Endothelial cell of umbilical vein (primary cell): Measurements from ENCODE around the gene ITIH4. TPM values are rescaled to one million over a fixed set of nuclear protein-coding genes. Genes with fewer than 3 reads are reported as not detected.

ENCODE experiments used
- BruUV-seq: library from RNA; stranded (reverse); fragments of 400-500 nt; replicated peaks from 2 replicates; lab custom pipeline; 2021; lab: Mats Ljungman, UMichigan
- CTCF ChIA-PET: fragments of 300-600, 350-600 bp; sonication (Branson Sonifier 250); formaldehyde crosslinking; loops from one replicate; lab custom pipeline; 2021; ENCODE audit warnings: antibody characterized with exemption, inconsistent platforms; lab: Charles Lee
- POLR2A ChIA-PET: fragments of 300-600, 350-600 bp; sonication (Branson Sonifier 250); formaldehyde crosslinking; loops from one replicate; lab custom pipeline; 2021; ENCODE audit warnings: antibody characterized with exemption, inconsistent platforms; lab: Charles Lee
- DNase-seq: peaks from one replicate; pipeline ENCODE4 v3.0.0-alpha.2; 2011; ENCODE audit warnings: low read depth, low spot score
- FAIRE-seq: peaks from 2 replicates; lab custom pipeline; 2011; peaks lifted over from hg19 to GRCh38; lab: Jason Lieb, UNC
- H2AFZ ChIP-seq: 2 replicates; pipeline ENCODE4 v1.6.0; 2012; ENCODE audit warnings: low read depth, low read length, control low read depth, inconsistent platforms
- H3K27ac ChIP-seq: 2 replicates; pipeline ENCODE4 v1.5.1; 2011; ENCODE audit warnings: low read depth, mild to moderate bottlenecking, control low read depth, low read length, moderate library complexity; ENCODE audit not compliant: insufficient read depth
- H3K27me3 ChIP-seq, 2 experiments: 2 replicates each; pipeline versions ENCODE4 v1.6.0 to v1.6.1; 2011; ENCODE audit warnings: low read length in 2 of 2, mixed read lengths in 1 of 2; ENCODE audit not compliant: control insufficient read depth in 2 of 2, insufficient read depth in 2 of 2
- H3K36me3 ChIP-seq, 2 experiments: 2 replicates in 1 of 2; 3 replicates in 1 of 2; pipeline ENCODE4 v1.5.1; 2011; ENCODE audit warnings: low read length in 2 of 2, mild to moderate bottlenecking in 1 of 2, moderate library complexity in 1 of 2; ENCODE audit not compliant: control insufficient read depth in 2 of 2, insufficient read depth in 2 of 2; ENCODE audit errors: extremely low read depth in 1 of 2
- H3K4me1 ChIP-seq: 3 replicates; pipeline ENCODE4 v1.5.1; 2011; ENCODE audit warnings: mild to moderate bottlenecking, low read length; ENCODE audit not compliant: control insufficient read depth, insufficient read depth; ENCODE audit errors: extremely low read depth
- H3K4me2 ChIP-seq: 2 replicates; pipeline ENCODE4 v1.6.1; 2011; ENCODE audit warnings: low read length, control low read depth, mixed read lengths; ENCODE audit not compliant: insufficient read depth
- H3K4me3 ChIP-seq, 3 experiments: fragments of 200-600 bp in 1 of 3; sonication (generic), shearing (Covaris generic) in 1 of 3; replicated peaks in 1 of 3; 2 replicates each; pipeline ENCODE4 v1.5.1; 2011 to 2016; ENCODE audit warnings: control low read depth in 3 of 3, low read length in 3 of 3, mild to moderate bottlenecking in 2 of 3, inconsistent platforms in 1 of 3, low read depth in 1 of 3, moderate library complexity in 1 of 3; ENCODE audit not compliant: insufficient read depth in 1 of 3
- H3K79me2 ChIP-seq: 2 replicates; pipeline ENCODE4 v1.6.0; 2012; ENCODE audit warnings: low read length, inconsistent platforms; ENCODE audit not compliant: control insufficient read depth, insufficient read depth
- H3K9ac ChIP-seq: replicated peaks from 2 replicates; pipeline ENCODE3; 2011; ENCODE audit warnings: low read length, control low read depth; ENCODE audit not compliant: insufficient read depth; ENCODE audit errors: extremely low read depth
- H3K9me1 ChIP-seq: replicated peaks from 3 replicates; pipeline ENCODE4 v1.6.0; 2011; ENCODE audit warnings: mild to moderate bottlenecking, low read length; ENCODE audit not compliant: control insufficient read depth, insufficient read depth; ENCODE audit errors: extremely low read depth
- H3K9me3 ChIP-seq: replicated peaks from 2 replicates; pipeline ENCODE4 v1.5.1; 2012; ENCODE audit warnings: low read length, inconsistent platforms; ENCODE audit not compliant: control insufficient read depth, insufficient read depth
- H4K20me1 ChIP-seq: replicated peaks from 2 replicates; pipeline ENCODE3; 2011; ENCODE audit warnings: mild to moderate bottlenecking, low read length; ENCODE audit not compliant: control insufficient read depth, insufficient read depth; ENCODE audit errors: extremely low read depth
- EZH2 ChIP-seq: IDR thresholded peaks from 2 replicates; pipeline ENCODE4 v1.6.1; 2012; ENCODE audit warnings: borderline replicate concordance, low read depth, mild to moderate bottlenecking, moderate library complexity, low read length, inconsistent platforms; ENCODE audit not compliant: severe bottlenecking
- FOS ChIP-seq: IDR thresholded peaks from 2 replicates; pipeline ENCODE4 v1.6.1; 2011; ENCODE audit warnings: mild to moderate bottlenecking, low read length, moderate library complexity, borderline replicate concordance; ENCODE audit not compliant: insufficient read depth
- GATA2 ChIP-seq: IDR thresholded peaks from 2 replicates; pipeline ENCODE4 v1.7.0; 2011; ENCODE audit warnings: low read depth, mild to moderate bottlenecking, moderate library complexity, mixed read lengths, low read length; ENCODE audit not compliant: insufficient read length, insufficient read depth
- JUN ChIP-seq: IDR thresholded peaks from 2 replicates; pipeline ENCODE4 v1.6.1; 2011; ENCODE audit warnings: borderline replicate concordance, low read depth; ENCODE audit not compliant: insufficient read length, insufficient read depth
- MYC ChIP-seq: IDR thresholded peaks from one replicate; pipeline ENCODE4 v1.6.1; 2011; ENCODE audit warnings: mild to moderate bottlenecking, low read depth, low read length
- POLR2A ChIP-seq: IDR thresholded peaks from 2 replicates; pipeline ENCODE4 v1.6.1; 2012; ENCODE audit warnings: low read depth, mild to moderate bottlenecking, control low read depth, low read length
- POLR2AphosphoS5 ChIP-seq: IDR thresholded peaks from 2 replicates; pipeline ENCODE4 v1.6.1; 2012; ENCODE audit warnings: low read depth, mild to moderate bottlenecking, control low read depth, low read length, moderate library complexity; ENCODE audit not compliant: insufficient read depth
- dilution Hi-C: fragments of 300-500 bp; cut with MboI; formaldehyde crosslinking; loops from one replicate; pipeline ENCODE4 v1.15.0; 2019; ENCODE audit warnings: low sequenced_read_pairs; ENCODE audit not compliant: extremely low pct_ligation_motif_present
- intact Hi-C: fragments of 100-400 bp; cut with micrococcal nuclease; formaldehyde crosslinking; loops from one replicate; pipeline ENCODE4 v1.10.0; 2022
- polyA plus RNA-seq, 4 experiments: library from polyadenylated mRNA; depleted of rRNA in 3 of 4; stranded (reverse) in 3 of 4; unstranded in 1 of 4; fragments of >200 nt; gene quantifications; 2 replicates each; pipeline versions ENCODE4 v1.2.1 to v1.2.3, GENCODE V29; 2011 to 2012; ENCODE audit warnings: missing spikeins in 1 of 4
- total RNA-seq: library from RNA; stranded (reverse); gene quantifications from 2 replicates; pipeline ENCODE4 v1.2.3, GENCODE V29; 2021
- TF ChIP-seq, protein P1 (sequence below), 2 donors: IDR thresholded peaks; 1 replicate in 1 of 2; 2 replicates in 1 of 2; pipeline ENCODE4 v1.5.1; 2011; ENCODE audit warnings: low read length in 2 of 2, mild to moderate bottlenecking in 2 of 2, moderate library complexity in 2 of 2, control low read depth in 1 of 2, inconsistent platforms in 1 of 2, low read depth in 1 of 2; ENCODE audit not compliant: insufficient read depth in 1 of 2; ENCODE audit errors: extremely low read depth in 1 of 2
- TF ChIP-seq, protein P2 (sequence below): IDR thresholded peaks from 2 replicates; pipeline ENCODE4 v1.6.1; 2011; ENCODE audit not compliant: insufficient read depth, insufficient read length

The ITIH4 gene
- total and polyA plus RNA-seq, 2 donors (not counting 3 experiments of a cell fraction or from before 2014, with no cell fraction given), result 0.17 to 2.4 TPM

DNA sequence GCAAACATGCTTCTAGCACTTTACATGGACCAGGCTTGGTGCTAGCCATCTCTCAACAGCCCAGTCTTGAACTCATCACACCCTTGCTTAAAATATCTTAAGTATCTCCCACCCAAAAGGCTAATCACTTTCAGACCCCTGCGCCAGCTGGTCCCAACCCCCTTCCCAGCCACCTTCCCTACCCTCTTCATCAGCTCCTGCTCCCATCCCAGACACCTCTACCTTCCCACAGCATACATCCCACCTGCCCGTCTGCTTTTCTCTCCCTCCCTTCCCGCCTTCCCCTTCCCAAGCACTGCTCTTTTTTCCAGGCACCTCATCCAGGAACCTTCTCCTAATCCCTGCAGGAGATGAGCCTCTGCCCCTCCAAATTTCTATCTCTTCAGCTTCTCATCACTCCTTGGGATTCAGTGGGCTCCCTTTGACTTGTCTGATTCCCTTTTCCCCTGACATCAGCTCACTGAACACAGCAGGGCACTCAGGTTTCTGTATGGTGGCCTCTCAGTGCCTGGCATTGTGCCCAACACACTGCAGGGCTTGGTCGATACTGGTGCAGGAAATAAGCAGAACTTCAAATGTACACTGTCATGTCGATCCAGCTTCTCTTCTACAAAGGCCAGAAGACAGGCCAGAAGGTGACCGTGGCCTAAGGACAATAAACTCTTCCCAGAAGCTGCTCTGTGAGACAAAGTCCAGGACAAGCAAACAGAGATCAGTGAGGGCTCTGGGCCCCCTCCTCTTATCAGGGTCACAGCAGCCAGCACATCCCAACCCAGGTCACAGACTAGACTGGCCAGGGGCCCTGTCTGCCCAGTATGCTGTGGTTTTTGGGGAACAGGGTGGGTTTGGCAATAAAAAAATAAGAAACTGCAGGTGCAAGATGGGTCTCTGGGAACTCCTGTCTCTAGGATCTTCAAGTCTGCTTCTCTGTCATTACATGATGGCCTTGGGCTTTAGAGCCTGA, 55.3 kb downstream of the ITIH4 start:
- H3K27ac ChIP-seq, result no peak overlapping the region
- H4K20me1 ChIP-seq, result no peaks in the 10 kb centered on the region
- CTCF ChIA-PET, result interaction anchor here (1.1 to 1.3 kb wide), 2 partner anchors 10 to 11 kb away, joined by 3 to 5 read pairs; no protein-coding TSS in a partner anchor
- H3K79me2 ChIP-seq, result peaks cover 2% of the 10 kb centered on the region
- H3K27me3 ChIP-seq, result no peaks in the 10 kb centered on the region
- POLR2A ChIA-PET, result no interaction called here
- H3K9ac ChIP-seq, result no peak overlapping the region
- DNase-seq (no peak), FAIRE-seq (no peak)
- no peaks in the 10 kb centered on the region for H3K9me3 ChIP-seq
- intact Hi-C loops (no loop called here), dilution Hi-C loops (no loop called here)
- BruUV-seq, result no TSS peak
- no peak overlapping the region for H2AFZ ChIP-seq
- no peak overlapping the region for H3K4me3 ChIP-seq
- no peaks in the 10 kb centered on the region for H3K9me1 ChIP-seq
- H3K4me1 ChIP-seq, result peaks cover 5% of the 10 kb centered on the region
- no peak overlapping the region for H3K4me2 ChIP-seq
- TF ChIP-seq FOS, result no peak
- TF ChIP-seq EZH2, result no peak
- TF ChIP-seq, protein P1, sequence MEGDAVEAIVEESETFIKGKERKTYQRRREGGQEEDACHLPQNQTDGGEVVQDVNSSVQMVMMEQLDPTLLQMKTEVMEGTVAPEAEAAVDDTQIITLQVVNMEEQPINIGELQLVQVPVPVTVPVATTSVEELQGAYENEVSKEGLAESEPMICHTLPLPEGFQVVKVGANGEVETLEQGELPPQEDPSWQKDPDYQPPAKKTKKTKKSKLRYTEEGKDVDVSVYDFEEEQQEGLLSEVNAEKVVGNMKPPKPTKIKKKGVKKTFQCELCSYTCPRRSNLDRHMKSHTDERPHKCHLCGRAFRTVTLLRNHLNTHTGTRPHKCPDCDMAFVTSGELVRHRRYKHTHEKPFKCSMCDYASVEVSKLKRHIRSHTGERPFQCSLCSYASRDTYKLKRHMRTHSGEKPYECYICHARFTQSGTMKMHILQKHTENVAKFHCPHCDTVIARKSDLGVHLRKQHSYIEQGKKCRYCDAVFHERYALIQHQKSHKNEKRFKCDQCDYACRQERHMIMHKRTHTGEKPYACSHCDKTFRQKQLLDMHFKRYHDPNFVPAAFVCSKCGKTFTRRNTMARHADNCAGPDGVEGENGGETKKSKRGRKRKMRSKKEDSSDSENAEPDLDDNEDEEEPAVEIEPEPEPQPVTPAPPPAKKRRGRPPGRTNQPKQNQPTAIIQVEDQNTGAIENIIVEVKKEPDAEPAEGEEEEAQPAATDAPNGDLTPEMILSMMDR (IDR thresholded peaks at IDR 0.05; ENCODE audit: extremely low read depth in 1 of 2, insufficient read depth in 1 of 2, low read depth in 1 of 2, low read length in 2 of 2), result no peak
- no peak for TF ChIP-seq MYC
- TF ChIP-seq JUN, result no peak
- TF ChIP-seq POLR2AphosphoS5, result no peak
- no peak for TF ChIP-seq GATA2
- no peak for TF ChIP-seq POLR2A
- TF ChIP-seq, protein P2, sequence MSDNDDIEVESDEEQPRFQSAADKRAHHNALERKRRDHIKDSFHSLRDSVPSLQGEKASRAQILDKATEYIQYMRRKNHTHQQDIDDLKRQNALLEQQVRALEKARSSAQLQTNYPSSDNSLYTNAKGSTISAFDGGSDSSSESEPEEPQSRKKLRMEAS, result no peak
- no peaks in the 10 kb centered on the region for H3K36me3 ChIP-seq
